Anterior cingulate cortex (tissue), 58 donors: ENCODE results near the gene TIMM10.
A peak's percentile ranks its signal among the peaks of the same experiment; 100 is the strongest.
"Not testable (repeated sequence)": the region's sequence is repeated elsewhere in the genome, so short reads cannot be mapped to it uniquely, and the experiment has no call there.

Experiments
- DNase-seq, 58 donors: peaks; one replicate each; lab custom pipeline; 2025; lab: John Stamatoyannopoulos, UW

The TIMM10 gene

GRCh38 chr11:57543593-57543992 is 13.0 kb upstream of the TIMM10 start:
- no peak for DNase-seq

- no peak for DNase-seq
Measured at GRCh38 chr11:57542582-57542981, 12.0 kb upstream of the TIMM10 start.

GRCh38 chr11:57541169-57541568 is 10.6 kb upstream of the TIMM10 start:
- no peak for DNase-seq

- DNase-seq = no peak
Measured at GRCh38 chr11:57539342-57539741, 8.8 kb upstream of the TIMM10 start.

- no peak for DNase-seq
Measured at GRCh38 chr11:57536947-57537619, 6.5 kb upstream of the TIMM10 start, which contains the start of gene SMTNL1. SMTNL1 (plus strand) TSS chr11:57537595; CDS start chr11:57542643, 5,048 bp downstream.

GRCh38 chr11:57534449-57534848 is 3.9 kb upstream of the TIMM10 start:
- DNase-seq = not testable (repeated sequence)

- no peak for DNase-seq
Measured at GRCh38 chr11:57530215-57530595, 349 bp downstream of the TIMM10 start.

- DNase-seq = no peak
Measured at GRCh38 chr11:57529012-57529411, 1.5 kb downstream of the TIMM10 start.

GRCh38 chr11:57527056-57527631 is 3.4 kb downstream of the TIMM10 start:
- peak in 47 of 58 donors; percentile 4 to 83 (median 32) for DNase-seq

- DNase-seq = no peak
Measured at GRCh38 chr11:57523419-57523818, 7.1 kb downstream of the TIMM10 start.

- DNase-seq = no peak
Measured at GRCh38 chr11:57521116-57521515, 9.4 kb downstream of the TIMM10 start.

- no peak for DNase-seq
Measured at GRCh38 chr11:57516061-57516443, 14.5 kb downstream of the TIMM10 start.

GRCh38 chr11:57515332-57516060 is 15.1 kb downstream of the TIMM10 start, which contains the start of gene SLC43A1:
SLC43A1 (minus strand) TSS chr11:57515702; CDS start chr11:57514111, 1,591 bp downstream.
- peak in 9 of 58 donors; percentile 4 to 37 (median 19) for DNase-seq

- peak in 15 of 58 donors; percentile 7 to 44 (median 19) for DNase-seq
Measured at GRCh38 chr11:57514538-57515331, 15.8 kb downstream of the TIMM10 start.

GRCh38 chr11:57513911-57514537 is 16.5 kb downstream of the TIMM10 start:
- DNase-seq = peak in 14 of 58 donors; percentile 10 to 41 (median 18)

GRCh38 chr11:57513452-57513795 is 17.1 kb downstream of the TIMM10 start:
- DNase-seq = no peak

GRCh38 chr11:57512646-57513451 is 17.7 kb downstream of the TIMM10 start:
- no peak for DNase-seq

- DNase-seq = no peak
Measured at GRCh38 chr11:57511741-57512430, 18.7 kb downstream of the TIMM10 start.
